ENCODE results near the gene TMEM151A.

TMEM151A gene

GRCh38 chr11:66283461-66284105 is 8.1 kb upstream of the TMEM151A start:
- peak; percentile 25 for DNase-seq

GRCh38 chr11:66284526-66285078 is 7.1 kb upstream of the TMEM151A start:
- no peak for DNase-seq

GRCh38 chr11:66285250-66285947 is 6.3 kb upstream of the TMEM151A start:
- DNase-seq = no peak

GRCh38 chr11:66286699-66287098 is 5.0 kb upstream of the TMEM151A start:
- DNase-seq = no peak

- DNase-seq = no peak
Observed at GRCh38 chr11:66287211-66287888, 4.3 kb upstream of the TMEM151A start.

- DNase-seq = peak; percentile 34
Observed at GRCh38 chr11:66287889-66288670, 3.6 kb upstream of the TMEM151A start.

- DNase-seq = peak; percentile 100
Observed at GRCh38 chr11:66288671-66289547, 2.8 kb upstream of the TMEM151A start, which contains the start of gene YIF1A. Gene YIF1A (minus strand): TSS chr11:66289143. CDS start chr11:66288985, 158 bp downstream.

- peak; percentile 91 for DNase-seq
Observed at GRCh38 chr11:66289548-66290329, 2.0 kb upstream of the TMEM151A start.

GRCh38 chr11:66290330-66290621 is 1.4 kb upstream of the TMEM151A start:
- no peak for DNase-seq

- DNase-seq = no peak
Observed at GRCh38 chr11:66291303-66291705, 390 bp upstream of the TMEM151A start.

GRCh38 chr11:66292543-66293332 is 1.0 kb downstream of the TMEM151A start:
- DNase-seq = peak; percentile 52

- DNase-seq = no peak
Observed at GRCh38 chr11:66293352-66293751, 1.7 kb downstream of the TMEM151A start.

GRCh38 chr11:66293777-66294625 is 2.3 kb downstream of the TMEM151A start:
- DNase-seq = no peak

- DNase-seq = no peak
Observed at GRCh38 chr11:66294626-66295620, 3.2 kb downstream of the TMEM151A start.

GRCh38 chr11:66297610-66298009 is 5.9 kb downstream of the TMEM151A start:
- no peak for DNase-seq

GRCh38 chr11:66299186-66299585 is 7.5 kb downstream of the TMEM151A start:
- DNase-seq = no peak

GRCh38 chr11:66302656-66303055 is 11.0 kb downstream of the TMEM151A start:
- DNase-seq = no peak

GRCh38 chr11:66309475-66309874 is 17.8 kb downstream of the TMEM151A start:
- DNase-seq = no peak
